ENCODE results near the gene CR1. TPM values are rescaled to one million over a fixed set of nuclear protein-coding genes. Genes with fewer than 3 reads are reported as not detected.
A peak's percentile ranks its signal among the peaks of the same experiment; 100 is the strongest.
"Not testable (repeated sequence)": the region's sequence is repeated elsewhere in the genome, so short reads cannot be mapped to it uniquely, and the experiment has no call there.

CR1 gene
- total RNA-seq, 6 experiments from 2014 or later, result 1.1 to 7.8 (median 2.0) TPM

DNA sequence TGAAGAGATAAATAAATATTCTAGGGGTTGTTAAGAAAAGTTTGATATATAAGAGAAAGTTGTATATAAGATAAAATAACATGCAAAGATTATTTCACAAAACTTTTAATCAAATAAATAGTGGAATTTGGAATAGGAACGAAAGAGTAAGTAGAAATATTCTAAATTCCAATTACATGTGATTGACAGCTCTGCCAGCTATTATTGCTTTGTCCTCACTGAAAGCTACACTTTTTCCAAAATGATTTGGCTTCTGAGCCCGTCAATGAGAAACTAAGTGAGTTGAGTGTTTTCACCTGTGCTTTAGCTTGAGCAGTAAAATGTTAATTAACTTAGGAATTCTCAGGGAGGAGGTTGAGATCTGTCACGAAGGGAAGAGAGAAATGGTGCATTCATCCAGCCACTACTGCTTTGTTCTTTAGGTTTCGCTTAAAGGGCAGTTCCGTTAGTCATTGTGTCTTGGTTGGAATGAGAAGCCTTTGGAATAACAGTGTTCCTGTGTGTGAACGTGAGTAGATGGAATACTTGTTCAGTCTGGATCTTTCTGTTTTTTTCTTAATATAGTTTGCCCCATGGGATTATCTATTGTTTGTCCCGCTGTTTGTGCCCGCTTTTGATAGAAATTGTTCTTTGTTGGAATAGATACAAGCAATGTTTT is 85.7 kb downstream of the CR1 start:
- Histone ChIP-seq H3K4me1 (no peaks in the 10 kb centered on the region), H3K36me3 (no peaks in the 10 kb centered on the region), H3K4me3 (no peak overlapping the region), H3K27ac (no peak overlapping the region), H3K27me3 (no peaks in the 10 kb centered on the region), H3K9me3 (no peaks in the 10 kb centered on the region)
- 71% methylated on average over 8 of the region's 8 CpGs for WGBS (ENCODE audit: insufficient coverage, low coverage, low lambda C conversion rate, missing lambda C conversion rate)
- DNase-seq (no peak), ATAC-seq (no peak)
- no peak for TF ChIP-seq POLR2A (IDR thresholded peaks at IDR 0.05)
- TF ChIP-seq, protein P1, sequence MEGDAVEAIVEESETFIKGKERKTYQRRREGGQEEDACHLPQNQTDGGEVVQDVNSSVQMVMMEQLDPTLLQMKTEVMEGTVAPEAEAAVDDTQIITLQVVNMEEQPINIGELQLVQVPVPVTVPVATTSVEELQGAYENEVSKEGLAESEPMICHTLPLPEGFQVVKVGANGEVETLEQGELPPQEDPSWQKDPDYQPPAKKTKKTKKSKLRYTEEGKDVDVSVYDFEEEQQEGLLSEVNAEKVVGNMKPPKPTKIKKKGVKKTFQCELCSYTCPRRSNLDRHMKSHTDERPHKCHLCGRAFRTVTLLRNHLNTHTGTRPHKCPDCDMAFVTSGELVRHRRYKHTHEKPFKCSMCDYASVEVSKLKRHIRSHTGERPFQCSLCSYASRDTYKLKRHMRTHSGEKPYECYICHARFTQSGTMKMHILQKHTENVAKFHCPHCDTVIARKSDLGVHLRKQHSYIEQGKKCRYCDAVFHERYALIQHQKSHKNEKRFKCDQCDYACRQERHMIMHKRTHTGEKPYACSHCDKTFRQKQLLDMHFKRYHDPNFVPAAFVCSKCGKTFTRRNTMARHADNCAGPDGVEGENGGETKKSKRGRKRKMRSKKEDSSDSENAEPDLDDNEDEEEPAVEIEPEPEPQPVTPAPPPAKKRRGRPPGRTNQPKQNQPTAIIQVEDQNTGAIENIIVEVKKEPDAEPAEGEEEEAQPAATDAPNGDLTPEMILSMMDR (IDR thresholded peaks at IDR 0.05), result no peak
- intact Hi-C loops (cut with DNase I), result no loop called here

DNA sequence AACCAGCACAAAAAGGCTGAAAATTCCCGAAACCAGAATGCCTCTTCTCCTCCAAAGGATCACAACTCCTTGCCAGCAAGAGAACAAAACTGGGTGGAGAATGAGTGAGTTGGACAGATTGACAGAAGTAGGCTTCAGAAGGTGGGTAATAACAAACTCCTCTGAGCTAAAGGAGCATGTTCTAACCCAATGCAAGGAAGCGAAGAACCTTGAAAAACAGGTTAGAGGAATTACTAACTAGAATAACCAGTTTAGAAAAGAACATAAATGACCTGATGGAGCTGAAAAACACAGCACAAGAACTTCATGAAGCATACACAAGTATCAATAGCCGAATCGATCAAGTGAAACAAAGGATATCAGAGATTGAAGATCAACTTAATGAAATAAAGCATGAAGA is 93.5 kb downstream of the CR1 start:
- intact Hi-C loops (cut with DNase I); H3K4me3 ChIP-seq; H3K9me3 ChIP-seq; DNase-seq; H3K4me1 ChIP-seq; H3K27me3 ChIP-seq; ATAC-seq; H3K27ac ChIP-seq; H3K36me3 ChIP-seq: not testable (repeated sequence)
- 76% methylated on average over 4 of the region's 4 CpGs for WGBS (ENCODE audit: insufficient coverage, low coverage, low lambda C conversion rate, missing lambda C conversion rate)

DNA sequence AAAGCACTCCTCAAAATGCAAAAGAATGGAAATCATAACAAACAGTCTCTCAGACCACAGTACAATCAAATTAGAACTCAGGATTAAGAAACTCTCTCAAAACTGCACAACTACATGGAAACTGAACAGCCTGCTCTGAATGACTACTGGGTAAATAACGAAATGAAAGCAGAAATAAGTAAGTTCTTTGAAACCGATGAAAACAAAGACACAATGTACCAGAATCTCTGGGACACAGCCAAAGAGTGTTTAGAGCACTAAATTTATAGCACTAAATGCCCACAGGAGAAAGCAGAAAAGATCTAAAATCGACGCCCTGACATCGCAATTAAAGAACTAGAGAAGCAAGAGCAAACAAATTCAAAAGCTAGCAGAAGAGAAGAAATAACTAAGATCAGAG is 95.2 kb downstream of the CR1 start:
- H3K27ac ChIP-seq; intact Hi-C loops (cut with DNase I); H3K27me3 ChIP-seq; H3K4me1 ChIP-seq; H3K4me3 ChIP-seq; H3K36me3 ChIP-seq; H3K9me3 ChIP-seq; ATAC-seq; DNase-seq: not testable (repeated sequence)
- WGBS (ENCODE audit: insufficient coverage, low coverage, low lambda C conversion rate, missing lambda C conversion rate), result 73% methylated on average over 5 of the region's 5 CpGs

DNA sequence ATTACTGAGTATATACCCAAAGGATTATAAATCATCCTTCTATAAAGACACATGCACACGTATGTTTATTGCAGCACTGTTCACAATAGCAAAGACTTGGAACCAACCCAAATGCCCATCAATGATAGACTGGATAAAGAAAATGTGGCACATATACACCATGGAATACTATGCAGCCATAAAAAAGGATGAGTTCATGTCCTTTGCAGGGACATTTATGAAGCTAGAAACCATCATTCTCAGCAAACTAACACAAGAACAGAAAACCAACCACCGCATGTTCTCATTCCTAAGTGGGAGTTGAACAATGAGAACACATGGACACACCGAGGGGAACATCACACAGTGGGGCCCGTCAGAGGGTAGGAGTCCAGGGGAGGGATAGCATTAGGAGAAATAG is 98.1 kb downstream of the CR1 start:
- H3K4me3 ChIP-seq; H3K36me3 ChIP-seq; H3K27me3 ChIP-seq; intact Hi-C loops (cut with DNase I); H3K9me3 ChIP-seq; H3K4me1 ChIP-seq; ATAC-seq; H3K27ac ChIP-seq; DNase-seq: not testable (repeated sequence)
- 76% methylated on average over 4 of the region's 4 CpGs for WGBS (ENCODE audit: insufficient coverage, low coverage, low lambda C conversion rate, missing lambda C conversion rate)

DNA sequence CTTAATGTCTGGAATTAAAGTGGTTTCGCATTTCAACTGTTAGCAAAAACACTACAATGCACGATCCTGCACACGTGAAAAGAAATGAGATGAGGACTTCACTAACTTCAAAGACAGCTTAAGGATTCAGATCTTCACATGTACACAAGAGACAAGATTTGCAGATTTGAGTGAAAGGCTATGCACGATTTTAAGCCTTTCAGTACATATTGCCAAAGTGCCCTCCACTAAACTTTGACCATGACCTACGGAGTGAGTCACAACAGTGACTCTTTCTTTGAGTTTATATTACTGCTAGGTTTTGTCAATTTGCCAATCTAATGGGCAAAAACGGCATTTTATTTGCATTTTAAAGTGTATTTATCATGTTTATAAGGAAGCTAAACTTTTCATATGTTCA is 107.8 kb downstream of the CR1 start:
- Histone ChIP-seq H3K9me3 (no peaks in the 10 kb centered on the region), H3K27ac (no peak overlapping the region), H3K27me3 (no peaks in the 10 kb centered on the region), H3K4me1 (peaks cover 0 to 4% (median 0%) of the 10 kb centered on the region in 4 donors), H3K36me3 (no peaks in the 10 kb centered on the region), H3K4me3 (no peak overlapping the region)
- DNase-seq (no peak), ATAC-seq (peak; percentile 38 to 94 (median 68))
- intact Hi-C loops (cut with DNase I), result no loop called here
- WGBS (ENCODE audit: insufficient coverage, low coverage, low lambda C conversion rate, missing lambda C conversion rate), result 39% methylated on average over 6 of the region's 6 CpGs
- TF ChIP-seq POLR2A (IDR thresholded peaks at IDR 0.05), result no peak
- TF ChIP-seq, protein P1 (IDR thresholded peaks at IDR 0.05), result no peak

DNA sequence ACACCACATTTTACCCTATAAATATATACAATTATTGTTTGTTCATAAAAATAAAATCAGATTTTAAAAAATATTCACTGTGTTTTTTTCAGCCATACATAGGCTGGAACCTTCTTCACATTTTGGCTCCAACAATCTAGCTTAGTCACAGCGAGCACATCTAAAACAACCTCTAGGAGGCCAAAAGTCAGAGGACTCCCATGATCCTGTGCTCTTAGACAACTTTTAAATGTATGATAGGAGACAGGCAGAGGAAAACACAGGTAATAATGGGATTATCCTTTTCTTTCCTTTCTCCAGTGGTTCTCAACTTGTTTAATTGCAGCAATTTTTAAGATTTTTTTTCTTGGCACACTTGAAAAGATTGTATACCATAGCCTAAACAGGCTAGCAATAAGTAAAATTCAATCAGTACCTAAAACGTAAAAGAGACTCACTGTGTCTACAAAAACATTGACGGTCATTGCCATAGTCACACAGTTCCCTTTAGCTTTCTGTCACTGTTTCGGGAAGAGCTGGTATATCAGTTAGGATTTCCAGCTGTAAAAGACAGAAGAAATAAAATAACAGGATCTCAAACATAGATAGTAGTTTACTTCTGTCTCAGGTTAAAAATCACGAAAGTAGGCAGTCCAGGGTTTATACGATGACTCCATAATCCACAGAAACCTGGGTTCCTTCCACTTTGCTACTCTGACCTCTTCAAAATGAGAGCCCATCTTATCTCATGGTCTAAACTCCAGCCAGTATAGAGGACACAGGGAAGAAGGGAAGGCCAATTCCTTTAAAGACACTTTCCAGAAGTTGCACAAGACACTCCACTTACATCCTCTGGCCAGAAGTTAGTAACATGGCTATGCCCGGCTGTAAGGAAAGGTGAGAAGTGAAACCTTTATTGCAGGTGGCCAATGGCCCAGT is 109.7 kb downstream of the CR1 start:
- H3K27ac ChIP-seq, result no peak overlapping the region
- no peak for DNase-seq
- H3K36me3 ChIP-seq, result no peaks in the 10 kb centered on the region
- H3K4me1 ChIP-seq, result peaks cover 0 to 4% (median 0%) of the 10 kb centered on the region in 4 donors
- TF ChIP-seq POLR2A (IDR thresholded peaks at IDR 0.05), result no peak
- TF ChIP-seq, protein P1 (IDR thresholded peaks at IDR 0.05), result no peak
- no peak overlapping the region for H3K4me3 ChIP-seq
- WGBS (ENCODE audit: insufficient coverage, low coverage, low lambda C conversion rate, missing lambda C conversion rate), result 73% methylated on average over 7 of the region's 7 CpGs
- no peaks in the 10 kb centered on the region for H3K27me3 ChIP-seq
- intact Hi-C loops (cut with DNase I), result no loop called here
- no peak for ATAC-seq
- H3K9me3 ChIP-seq, result no peaks in the 10 kb centered on the region

All from right lobe of liver (tissue), 6 donors.